ENCODE data around the gene ILRUN. TPM values are rescaled to one million over a fixed set of nuclear protein-coding genes. Genes with fewer than 3 reads are reported as not detected.

The ILRUN gene
- total and polyA plus RNA-seq, 2 experiments from 2014 or later: 17.6 to 80.1 TPM

DNA sequence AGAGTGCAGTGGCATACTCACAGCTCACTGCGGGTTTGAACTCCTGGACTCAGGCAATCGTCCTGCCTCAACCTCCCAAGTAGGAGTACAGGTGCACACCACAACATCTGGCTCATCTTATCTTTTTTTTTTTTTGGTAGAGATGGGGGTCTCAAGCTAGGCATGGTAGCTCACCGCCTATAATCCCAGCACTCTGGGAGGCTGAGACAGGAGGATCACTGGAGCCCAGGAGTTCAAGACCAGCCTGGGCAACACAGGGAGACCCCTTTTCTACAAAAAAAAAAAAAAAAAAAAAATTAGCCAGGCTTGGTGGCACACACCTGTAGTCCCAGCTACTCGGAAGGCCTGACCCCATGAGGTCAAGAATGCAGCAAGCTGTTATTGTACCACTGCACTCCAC, 31.5 kb downstream of the ILRUN start (continued):
- TF ChIP-seq, protein P1, sequence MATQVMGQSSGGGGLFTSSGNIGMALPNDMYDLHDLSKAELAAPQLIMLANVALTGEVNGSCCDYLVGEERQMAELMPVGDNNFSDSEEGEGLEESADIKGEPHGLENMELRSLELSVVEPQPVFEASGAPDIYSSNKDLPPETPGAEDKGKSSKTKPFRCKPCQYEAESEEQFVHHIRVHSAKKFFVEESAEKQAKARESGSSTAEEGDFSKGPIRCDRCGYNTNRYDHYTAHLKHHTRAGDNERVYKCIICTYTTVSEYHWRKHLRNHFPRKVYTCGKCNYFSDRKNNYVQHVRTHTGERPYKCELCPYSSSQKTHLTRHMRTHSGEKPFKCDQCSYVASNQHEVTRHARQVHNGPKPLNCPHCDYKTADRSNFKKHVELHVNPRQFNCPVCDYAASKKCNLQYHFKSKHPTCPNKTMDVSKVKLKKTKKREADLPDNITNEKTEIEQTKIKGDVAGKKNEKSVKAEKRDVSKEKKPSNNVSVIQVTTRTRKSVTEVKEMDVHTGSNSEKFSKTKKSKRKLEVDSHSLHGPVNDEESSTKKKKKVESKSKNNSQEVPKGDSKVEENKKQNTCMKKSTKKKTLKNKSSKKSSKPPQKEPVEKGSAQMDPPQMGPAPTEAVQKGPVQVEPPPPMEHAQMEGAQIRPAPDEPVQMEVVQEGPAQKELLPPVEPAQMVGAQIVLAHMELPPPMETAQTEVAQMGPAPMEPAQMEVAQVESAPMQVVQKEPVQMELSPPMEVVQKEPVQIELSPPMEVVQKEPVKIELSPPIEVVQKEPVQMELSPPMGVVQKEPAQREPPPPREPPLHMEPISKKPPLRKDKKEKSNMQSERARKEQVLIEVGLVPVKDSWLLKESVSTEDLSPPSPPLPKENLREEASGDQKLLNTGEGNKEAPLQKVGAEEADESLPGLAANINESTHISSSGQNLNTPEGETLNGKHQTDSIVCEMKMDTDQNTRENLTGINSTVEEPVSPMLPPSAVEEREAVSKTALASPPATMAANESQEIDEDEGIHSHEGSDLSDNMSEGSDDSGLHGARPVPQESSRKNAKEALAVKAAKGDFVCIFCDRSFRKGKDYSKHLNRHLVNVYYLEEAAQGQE (IDR thresholded peaks at IDR 0.05; ENCODE audit: unreplicated experiment): no peak
- TF ChIP-seq JUNB (IDR thresholded peaks at IDR 0.05; ENCODE audit: unreplicated experiment): no peak
- no peak for TF ChIP-seq NANOG (IDR thresholded peaks at IDR 0.05; ENCODE audit: borderline replicate concordance)

DNA sequence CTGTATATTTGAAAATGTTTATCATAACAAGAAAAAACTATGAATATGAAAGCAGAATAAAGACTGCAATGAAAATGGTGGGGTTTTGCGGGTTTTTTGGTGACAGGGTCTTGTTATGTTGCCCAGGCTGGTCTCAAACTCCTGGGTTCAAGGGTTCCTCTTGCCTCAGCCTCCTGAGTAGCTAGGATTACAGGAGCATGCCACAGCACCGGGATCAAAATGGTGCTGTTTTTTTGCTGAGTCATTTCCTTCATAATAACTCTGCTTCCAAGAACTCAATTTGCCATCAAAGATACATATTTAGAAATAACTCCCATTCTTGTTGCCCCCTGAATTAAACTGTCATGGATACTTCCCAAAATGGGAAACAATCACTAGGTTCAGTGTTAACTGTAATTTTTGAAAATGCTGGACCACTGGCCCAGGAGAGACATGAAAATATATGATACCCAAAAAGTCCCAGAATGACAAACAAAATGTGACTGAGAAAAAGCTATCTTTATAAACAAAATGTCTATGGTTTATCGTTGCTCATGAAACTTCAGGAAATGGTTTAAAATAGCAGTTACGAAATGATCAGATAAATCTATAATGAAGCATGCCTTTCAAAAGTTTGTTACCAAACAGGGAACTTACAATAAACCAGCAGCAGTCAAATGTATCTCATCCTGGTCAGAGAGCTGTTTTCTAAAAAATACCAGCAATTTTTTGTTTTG, 32.2 kb downstream of the ILRUN start:
- H3K36me3 ChIP-seq (ENCODE audit: insufficient read depth): no peaks in the 10 kb centered on the region
- 0 out of 2 replicates have a peak overlapping the region, but pooled peaks have one; percentile 8 for H3K4me2 ChIP-seq
- H3K27ac Mint-ChIP-seq: peak overlapping the region; percentile 84
- no peak for ATAC-seq
- no peak overlapping the region for H3K4me3 ChIP-seq
- H3K4me3 Mint-ChIP-seq: no peak overlapping the region
- no peaks in the 10 kb centered on the region for H3K36me3 Mint-ChIP-seq (ENCODE audit: low read depth)
- no peaks in the 10 kb centered on the region for H3K27me3 ChIP-seq (ENCODE audit: insufficient read depth)
- H3K79me2 ChIP-seq (replicated peaks; ENCODE audit: insufficient read depth): peaks cover 96% of the 10 kb centered on the region
- no peak overlapping the region for H2AFZ ChIP-seq
- no peaks in the 10 kb centered on the region for H3K27me3 Mint-ChIP-seq (ENCODE audit: insufficient read depth, low read depth, poor library complexity)
- peaks cover 24% of the 10 kb centered on the region for H3K4me1 ChIP-seq (ENCODE audit: insufficient read depth)
- H3K27ac ChIP-seq (ENCODE audit: low read depth): no peak overlapping the region
- H3K9me2 ChIP-seq (ENCODE audit: insufficient read depth): no peaks in the 10 kb centered on the region
- H3F3A ChIP-seq (replicated peaks; ENCODE audit: low read depth): no peaks in the 10 kb centered on the region
- DNase-seq (ENCODE audit: low spot score): no peak
- no peaks in the 10 kb centered on the region for H3K9me3 Mint-ChIP-seq
- peaks cover 18% of the 10 kb centered on the region; the same call in 2 of the 3 replicates for H3K4me1 Mint-ChIP-seq
- peaks cover 12% of the 10 kb centered on the region for H4K20me1 ChIP-seq (replicated peaks; ENCODE audit: insufficient read depth)
- TF ChIP-seq, protein P2, sequence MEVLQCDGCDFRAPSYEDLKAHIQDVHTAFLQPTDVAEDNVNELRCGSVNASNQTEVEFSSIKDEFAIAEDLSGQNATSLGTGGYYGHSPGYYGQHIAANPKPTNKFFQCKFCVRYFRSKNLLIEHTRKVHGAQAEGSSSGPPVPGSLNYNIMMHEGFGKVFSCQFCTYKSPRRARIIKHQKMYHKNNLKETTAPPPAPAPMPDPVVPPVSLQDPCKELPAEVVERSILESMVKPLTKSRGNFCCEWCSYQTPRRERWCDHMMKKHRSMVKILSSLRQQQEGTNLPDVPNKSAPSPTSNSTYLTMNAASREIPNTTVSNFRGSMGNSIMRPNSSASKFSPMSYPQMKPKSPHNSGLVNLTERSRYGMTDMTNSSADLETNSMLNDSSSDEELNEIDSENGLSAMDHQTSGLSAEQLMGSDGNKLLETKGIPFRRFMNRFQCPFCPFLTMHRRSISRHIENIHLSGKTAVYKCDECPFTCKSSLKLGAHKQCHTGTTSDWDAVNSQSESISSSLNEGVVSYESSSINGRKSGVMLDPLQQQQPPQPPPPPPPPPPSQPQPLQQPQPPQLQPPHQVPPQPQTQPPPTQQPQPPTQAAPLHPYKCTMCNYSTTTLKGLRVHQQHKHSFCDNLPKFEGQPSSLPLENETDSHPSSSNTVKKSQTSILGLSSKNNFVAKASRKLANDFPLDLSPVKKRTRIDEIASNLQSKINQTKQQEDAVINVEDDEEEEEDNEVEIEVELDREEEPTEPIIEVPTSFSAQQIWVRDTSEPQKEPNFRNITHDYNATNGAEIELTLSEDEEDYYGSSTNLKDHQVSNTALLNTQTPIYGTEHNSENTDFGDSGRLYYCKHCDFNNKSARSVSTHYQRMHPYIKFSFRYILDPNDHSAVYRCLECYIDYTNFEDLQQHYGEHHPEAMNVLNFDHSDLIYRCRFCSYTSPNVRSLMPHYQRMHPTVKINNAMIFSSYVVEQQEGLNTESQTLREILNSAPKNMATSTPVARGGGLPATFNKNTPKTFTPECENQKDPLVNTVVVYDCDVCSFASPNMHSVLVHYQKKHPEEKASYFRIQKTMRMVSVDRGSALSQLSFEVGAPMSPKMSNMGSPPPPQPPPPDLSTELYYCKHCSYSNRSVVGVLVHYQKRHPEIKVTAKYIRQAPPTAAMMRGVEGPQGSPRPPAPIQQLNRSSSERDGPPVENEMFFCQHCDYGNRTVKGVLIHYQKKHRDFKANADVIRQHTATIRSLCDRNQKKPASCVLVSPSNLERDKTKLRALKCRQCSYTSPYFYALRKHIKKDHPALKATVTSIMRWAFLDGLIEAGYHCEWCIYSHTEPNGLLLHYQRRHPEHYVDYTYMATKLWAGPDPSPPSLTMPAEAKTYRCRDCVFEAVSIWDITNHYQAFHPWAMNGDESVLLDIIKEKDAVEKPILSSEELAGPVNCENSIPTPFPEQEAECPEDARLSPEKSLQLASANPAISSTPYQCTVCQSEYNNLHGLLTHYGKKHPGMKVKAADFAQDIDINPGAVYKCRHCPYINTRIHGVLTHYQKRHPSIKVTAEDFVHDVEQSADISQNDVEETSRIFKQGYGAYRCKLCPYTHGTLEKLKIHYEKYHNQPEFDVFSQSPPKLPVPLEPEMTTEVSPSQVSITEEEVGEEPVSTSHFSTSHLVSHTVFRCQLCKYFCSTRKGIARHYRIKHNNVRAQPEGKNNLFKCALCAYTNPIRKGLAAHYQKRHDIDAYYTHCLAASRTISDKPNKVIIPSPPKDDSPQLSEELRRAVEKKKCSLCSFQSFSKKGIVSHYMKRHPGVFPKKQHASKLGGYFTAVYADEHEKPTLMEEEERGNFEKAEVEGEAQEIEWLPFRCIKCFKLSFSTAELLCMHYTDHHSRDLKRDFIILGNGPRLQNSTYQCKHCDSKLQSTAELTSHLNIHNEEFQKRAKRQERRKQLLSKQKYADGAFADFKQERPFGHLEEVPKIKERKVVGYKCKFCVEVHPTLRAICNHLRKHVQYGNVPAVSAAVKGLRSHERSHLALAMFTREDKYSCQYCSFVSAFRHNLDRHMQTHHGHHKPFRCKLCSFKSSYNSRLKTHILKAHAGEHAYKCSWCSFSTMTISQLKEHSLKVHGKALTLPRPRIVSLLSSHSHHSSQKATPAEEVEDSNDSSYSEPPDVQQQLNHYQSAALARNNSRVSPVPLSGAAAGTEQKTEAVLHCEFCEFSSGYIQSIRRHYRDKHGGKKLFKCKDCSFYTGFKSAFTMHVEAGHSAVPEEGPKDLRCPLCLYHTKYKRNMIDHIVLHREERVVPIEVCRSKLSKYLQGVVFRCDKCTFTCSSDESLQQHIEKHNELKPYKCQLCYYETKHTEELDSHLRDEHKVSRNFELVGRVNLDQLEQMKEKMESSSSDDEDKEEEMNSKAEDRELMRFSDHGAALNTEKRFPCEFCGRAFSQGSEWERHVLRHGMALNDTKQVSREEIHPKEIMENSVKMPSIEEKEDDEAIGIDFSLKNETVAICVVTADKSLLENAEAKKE (CRISPR knock-in tag; IDR thresholded peaks at IDR 0.05): no peak
- TF ChIP-seq POLR2AphosphoS5 (IDR thresholded peaks at IDR 0.05; ENCODE audit: low read depth) (no peak), JUNB (IDR thresholded peaks at IDR 0.05; ENCODE audit: unreplicated experiment) (no peak), STAT1 (IDR thresholded peaks at IDR 0.05; ENCODE audit: unreplicated experiment) (no peak), ZNF331 (CRISPR knock-in tag; IDR thresholded peaks at IDR 0.05; ENCODE audit: low read depth) (no peak), ZNF114 (CRISPR knock-in tag; IDR thresholded peaks at IDR 0.05) (no peak), NANOG (IDR thresholded peaks at IDR 0.05; ENCODE audit: borderline replicate concordance) (no peak), EZH2phosphoT487 (IDR thresholded peaks at IDR 0.05; ENCODE audit: unreplicated experiment) (no peak), EZH2 (IDR thresholded peaks at IDR 0.05; ENCODE audit: low read depth, unreplicated experiment) (no peak)
- TF ChIP-seq, protein P3, sequence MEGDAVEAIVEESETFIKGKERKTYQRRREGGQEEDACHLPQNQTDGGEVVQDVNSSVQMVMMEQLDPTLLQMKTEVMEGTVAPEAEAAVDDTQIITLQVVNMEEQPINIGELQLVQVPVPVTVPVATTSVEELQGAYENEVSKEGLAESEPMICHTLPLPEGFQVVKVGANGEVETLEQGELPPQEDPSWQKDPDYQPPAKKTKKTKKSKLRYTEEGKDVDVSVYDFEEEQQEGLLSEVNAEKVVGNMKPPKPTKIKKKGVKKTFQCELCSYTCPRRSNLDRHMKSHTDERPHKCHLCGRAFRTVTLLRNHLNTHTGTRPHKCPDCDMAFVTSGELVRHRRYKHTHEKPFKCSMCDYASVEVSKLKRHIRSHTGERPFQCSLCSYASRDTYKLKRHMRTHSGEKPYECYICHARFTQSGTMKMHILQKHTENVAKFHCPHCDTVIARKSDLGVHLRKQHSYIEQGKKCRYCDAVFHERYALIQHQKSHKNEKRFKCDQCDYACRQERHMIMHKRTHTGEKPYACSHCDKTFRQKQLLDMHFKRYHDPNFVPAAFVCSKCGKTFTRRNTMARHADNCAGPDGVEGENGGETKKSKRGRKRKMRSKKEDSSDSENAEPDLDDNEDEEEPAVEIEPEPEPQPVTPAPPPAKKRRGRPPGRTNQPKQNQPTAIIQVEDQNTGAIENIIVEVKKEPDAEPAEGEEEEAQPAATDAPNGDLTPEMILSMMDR (conservative IDR thresholded peaks at IDR 0.05; ENCODE audit: low read depth in 2 of 2): no peak
- TF ChIP-seq, protein P4, sequence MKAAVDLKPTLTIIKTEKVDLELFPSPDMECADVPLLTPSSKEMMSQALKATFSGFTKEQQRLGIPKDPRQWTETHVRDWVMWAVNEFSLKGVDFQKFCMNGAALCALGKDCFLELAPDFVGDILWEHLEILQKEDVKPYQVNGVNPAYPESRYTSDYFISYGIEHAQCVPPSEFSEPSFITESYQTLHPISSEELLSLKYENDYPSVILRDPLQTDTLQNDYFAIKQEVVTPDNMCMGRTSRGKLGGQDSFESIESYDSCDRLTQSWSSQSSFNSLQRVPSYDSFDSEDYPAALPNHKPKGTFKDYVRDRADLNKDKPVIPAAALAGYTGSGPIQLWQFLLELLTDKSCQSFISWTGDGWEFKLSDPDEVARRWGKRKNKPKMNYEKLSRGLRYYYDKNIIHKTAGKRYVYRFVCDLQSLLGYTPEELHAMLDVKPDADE (IDR thresholded peaks at IDR 0.05): no peak

Measured in GM23338 (cell line).